Eye (tissue), 1 donor: ENCODE results near the gene KRT222.

ENCODE experiments used
- DNase-seq: peaks from one replicate; pipeline ENCODE4 v3.0.0-alpha.2; 2015

The KRT222 gene

GRCh38 chr17:40614431-40615067, 50.4 kb downstream of the KRT222 start:
- DNase-seq, result no peak

GRCh38 chr17:40613467-40614154, 51.4 kb downstream of the KRT222 start:
- no peak for DNase-seq

- no peak for DNase-seq
Observed at GRCh38 chr17:40612599-40613244, 52.3 kb downstream of the KRT222 start.

DNA sequence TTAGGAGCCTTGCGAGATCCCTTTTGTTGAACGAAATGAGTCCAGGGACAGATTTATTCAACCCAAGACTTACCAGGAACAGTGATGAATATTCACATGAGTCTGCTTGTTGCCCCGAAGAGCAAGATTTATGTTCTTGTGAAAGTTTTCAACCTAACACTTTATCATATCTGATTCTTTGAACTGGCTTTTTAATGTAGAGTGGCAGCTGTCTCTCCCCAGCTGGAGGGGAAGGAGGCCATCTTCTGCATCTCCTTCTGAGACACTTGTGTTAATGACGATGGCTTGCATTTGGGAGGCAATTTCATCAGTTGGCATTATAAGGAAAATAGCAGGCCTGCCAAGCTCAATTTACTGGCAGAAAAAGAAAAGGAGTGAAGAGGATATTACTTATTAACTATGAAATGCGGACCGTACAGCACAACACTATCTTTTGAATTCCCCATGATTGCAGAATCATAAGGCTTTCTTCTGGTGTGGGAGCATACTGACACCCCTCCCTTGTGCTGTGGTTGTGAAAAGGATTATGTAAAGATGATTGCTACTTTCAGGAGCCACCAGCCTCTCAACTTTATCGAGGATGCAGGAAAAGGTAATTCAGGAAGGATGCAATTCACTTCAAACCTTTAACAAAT, 53.0 kb downstream of the KRT222 start:
- no peak for DNase-seq

DNA sequence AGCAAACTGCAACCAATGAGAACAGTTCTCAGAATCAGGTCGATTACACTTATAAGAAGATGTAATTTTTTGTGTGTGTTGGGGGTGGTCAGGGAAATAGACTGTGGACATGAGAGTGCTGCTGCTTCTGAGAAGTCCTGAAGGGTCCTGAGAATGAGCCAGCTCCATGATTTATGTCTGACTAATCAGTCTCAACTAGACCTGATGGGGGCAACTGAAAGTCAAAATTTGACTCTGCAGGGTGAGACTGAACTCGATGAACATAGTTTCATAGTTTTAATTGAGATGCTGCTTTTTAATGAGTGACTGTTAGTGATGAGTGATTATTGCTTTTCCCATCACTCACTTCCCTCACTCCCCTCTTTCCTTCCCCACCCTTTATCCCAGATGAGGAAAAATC, 54.6 kb downstream of the KRT222 start:
- DNase-seq, result no peak

- DNase-seq, result no peak
Observed at GRCh38 chr17:40608061-40608581, 56.9 kb downstream of the KRT222 start.

DNA sequence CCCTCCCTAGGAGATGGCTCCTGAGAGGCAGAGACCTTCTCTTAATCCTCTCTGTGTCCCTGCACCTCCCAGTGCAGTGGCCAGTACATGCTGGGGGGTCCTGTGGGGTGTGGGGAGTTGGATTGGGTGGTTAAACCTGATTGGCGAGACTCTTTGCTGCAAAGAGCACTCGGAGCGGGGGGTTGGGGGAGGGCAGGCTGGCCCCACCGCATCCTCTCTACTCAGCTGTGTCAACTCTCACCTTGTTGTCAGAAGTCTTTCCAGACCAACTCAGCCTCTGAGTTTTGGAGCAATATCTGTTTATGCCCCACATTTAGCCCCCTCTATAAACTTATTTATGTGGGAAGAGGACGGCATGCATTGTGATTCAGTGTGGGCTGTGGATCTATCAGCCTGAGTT, 57.3 kb downstream of the KRT222 start:
- DNase-seq, result no peak

GRCh38 chr17:40606548-40607353, 58.2 kb downstream of the KRT222 start:
- no peak for DNase-seq

GRCh38 chr17:40605306-40605705, 59.7 kb downstream of the KRT222 start:
- no peak for DNase-seq
